ENCODE measurements around the gene CGA.

Gene CGA

GRCh38 chr6:87088076-87088475, 6.8 kb downstream of the CGA start:
- no peak for DNase-seq (ENCODE audit: low spot score)

GRCh38 chr6:87082160-87082721, 12.7 kb downstream of the CGA start:
- DNase-seq (ENCODE audit: low spot score): no peak

- peak; percentile 87 for DNase-seq (ENCODE audit: low spot score)
Observed at GRCh38 chr6:87078983-87079616, 15.8 kb downstream of the CGA start.

- DNase-seq (ENCODE audit: low spot score): no peak
Observed at GRCh38 chr6:87075168-87075567, 19.7 kb downstream of the CGA start.

GRCh38 chr6:87074101-87074621, 20.7 kb downstream of the CGA start:
- no peak for DNase-seq (ENCODE audit: low spot score)

GRCh38 chr6:87071683-87072082, 23.2 kb downstream of the CGA start:
- DNase-seq (ENCODE audit: low spot score): no peak

GRCh38 chr6:87070741-87071140, 24.2 kb downstream of the CGA start:
- DNase-seq (ENCODE audit: low spot score): no peak

GRCh38 chr6:87068795-87069194, 26.1 kb downstream of the CGA start:
- DNase-seq (ENCODE audit: low spot score): no peak

GRCh38 chr6:87066449-87067333, 28.2 kb downstream of the CGA start:
- peak; percentile 80 for DNase-seq (ENCODE audit: low spot score)

GRCh38 chr6:87065117-87065516, 29.8 kb downstream of the CGA start:
- no peak for DNase-seq (ENCODE audit: low spot score)

GRCh38 chr6:87059943-87060342, 35.0 kb downstream of the CGA start:
- DNase-seq (ENCODE audit: low spot score): no peak

- no peak for DNase-seq (ENCODE audit: low spot score)
Observed at GRCh38 chr6:87054143-87054833, 40.6 kb downstream of the CGA start.

GRCh38 chr6:87053312-87053711, 41.6 kb downstream of the CGA start:
- DNase-seq (ENCODE audit: low spot score): no peak

GRCh38 chr6:87049779-87050178, 45.1 kb downstream of the CGA start:
- DNase-seq (ENCODE audit: low spot score): no peak

GRCh38 chr6:87045521-87046075, 49.3 kb downstream of the CGA start:
- peak; percentile 81 for DNase-seq (ENCODE audit: low spot score)

GRCh38 chr6:87040729-87041128, 54.2 kb downstream of the CGA start:
- no peak for DNase-seq (ENCODE audit: low spot score)

Measured in NAMALWA (cell line).